Stimulated activated CD8-positive, alpha-beta memory T cell treated with anti-CD3 and anti-CD28 coated beads, Interleukin-15, amount 100 ng/mL, for 24 hours (primary cell): ENCODE data around the gene ZNF865.

Source experiments
- DNase-seq: peaks from one replicate; pipeline ENCODE4 v3.0.0-alpha.2; 2020; ENCODE audit warnings: low read depth

Gene ZNF865

DNA sequence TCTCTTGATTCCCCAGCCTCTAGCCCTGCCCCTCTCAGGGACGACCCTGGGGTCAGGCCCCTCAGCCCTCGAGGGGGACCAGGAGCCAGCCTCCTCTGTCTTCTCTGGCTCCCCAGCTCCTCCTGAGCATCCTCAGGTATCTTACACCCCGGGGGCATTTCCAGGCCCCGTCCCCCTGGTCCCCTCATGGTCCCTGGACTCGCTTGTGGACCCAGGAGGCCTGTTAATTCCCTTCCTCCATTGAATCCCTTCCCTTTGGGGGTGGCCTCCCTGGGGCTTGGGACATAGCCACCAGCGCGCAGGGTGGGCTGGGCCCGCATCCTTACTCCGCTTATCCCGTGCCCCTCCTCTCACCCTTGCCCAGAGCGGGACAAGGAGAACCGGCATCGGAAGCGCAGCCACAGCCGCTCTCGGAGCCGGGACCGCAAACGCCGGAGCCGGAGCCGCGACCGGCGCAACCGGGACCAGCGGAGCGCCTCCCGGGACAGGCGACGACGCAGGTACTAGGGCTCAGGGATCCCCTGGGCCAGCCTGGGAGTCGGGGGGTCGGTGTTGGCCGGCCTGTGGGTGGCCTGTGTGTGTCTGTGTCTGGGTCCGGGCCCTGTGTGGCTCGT lies 53.5 kb downstream of the ZNF865 start:
- no peak for DNase-seq

DNA sequence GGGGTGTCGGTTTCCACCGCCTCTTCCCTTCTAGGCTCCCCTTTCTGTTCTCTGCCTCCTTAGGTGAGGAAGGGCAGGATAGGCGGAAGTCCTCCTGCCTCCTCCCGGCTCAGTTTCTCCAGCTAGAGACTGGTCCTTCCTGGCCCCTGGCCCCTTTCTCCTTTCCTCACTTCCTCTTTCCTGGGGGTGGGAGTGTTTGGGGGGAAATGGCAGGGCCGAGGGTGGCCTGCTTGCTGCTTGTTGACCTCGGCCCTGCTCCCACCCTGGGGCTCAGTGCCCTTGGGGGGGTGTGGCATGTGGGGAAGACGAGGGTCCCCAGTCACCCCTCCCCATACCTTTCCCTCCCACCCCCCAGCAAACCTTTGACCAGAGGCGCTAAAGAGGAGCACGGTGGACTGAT lies 54.4 kb downstream of the ZNF865 start:
- DNase-seq, result no peak

DNA sequence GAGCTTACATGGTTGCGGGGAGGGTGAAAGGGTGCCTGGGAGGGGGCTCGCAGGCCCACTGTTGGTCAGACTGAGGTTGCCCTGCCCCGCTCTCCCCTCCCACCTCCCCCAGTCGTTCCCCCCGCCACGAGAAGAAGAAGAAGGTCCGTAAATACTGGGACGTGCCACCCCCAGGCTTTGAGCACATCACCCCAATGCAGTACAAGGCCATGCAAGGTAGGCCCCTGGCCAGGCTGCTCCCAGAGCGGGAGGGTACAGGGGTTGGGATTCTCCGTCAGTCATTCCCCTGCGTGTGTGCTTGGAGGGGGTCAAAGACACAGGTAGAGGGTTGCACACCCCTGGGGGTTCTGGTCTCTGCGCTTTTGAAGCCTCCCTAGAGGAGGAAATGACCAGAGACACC lies 55.0 kb downstream of the ZNF865 start:
- no peak for DNase-seq

DNA sequence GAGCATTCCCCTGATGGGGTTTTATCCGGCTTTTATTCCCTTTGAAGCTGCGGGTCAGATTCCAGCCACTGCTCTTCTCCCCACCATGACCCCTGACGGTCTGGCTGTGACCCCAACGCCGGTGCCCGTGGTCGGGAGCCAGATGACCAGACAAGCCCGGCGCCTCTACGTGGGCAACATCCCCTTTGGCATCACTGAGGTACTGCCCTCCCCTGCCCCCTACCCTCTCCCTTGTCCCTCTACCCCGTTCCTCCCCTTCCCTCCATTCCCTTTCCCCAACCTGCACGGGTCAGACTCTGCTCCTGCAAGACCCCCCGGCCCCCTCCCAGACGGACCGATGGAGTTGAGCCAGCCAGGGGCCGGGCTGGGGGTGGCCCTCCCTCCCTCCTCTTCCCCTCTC lies 55.5 kb downstream of the ZNF865 start:
- DNase-seq, result no peak

DNA sequence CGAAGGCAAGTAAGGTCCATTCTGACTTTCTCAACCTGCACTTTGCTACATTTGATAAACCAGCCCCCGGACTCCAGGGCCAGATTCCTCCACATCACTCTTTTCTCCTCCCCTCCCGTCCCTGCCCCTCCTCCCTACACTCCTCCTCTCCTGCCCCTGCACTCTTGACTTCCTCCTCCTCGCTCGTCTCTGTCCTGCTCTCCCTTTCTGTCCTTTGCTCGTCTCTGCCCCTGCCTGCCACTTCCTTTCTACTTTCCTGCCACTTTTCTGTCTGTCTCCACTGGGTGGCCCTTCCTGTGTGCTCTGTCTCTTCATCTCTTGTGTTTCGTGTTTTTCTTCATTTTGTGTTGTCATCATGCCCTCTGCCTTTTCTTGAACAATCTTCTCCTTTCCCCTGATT lies 56.4 kb downstream of the ZNF865 start:
- no peak for DNase-seq

DNA sequence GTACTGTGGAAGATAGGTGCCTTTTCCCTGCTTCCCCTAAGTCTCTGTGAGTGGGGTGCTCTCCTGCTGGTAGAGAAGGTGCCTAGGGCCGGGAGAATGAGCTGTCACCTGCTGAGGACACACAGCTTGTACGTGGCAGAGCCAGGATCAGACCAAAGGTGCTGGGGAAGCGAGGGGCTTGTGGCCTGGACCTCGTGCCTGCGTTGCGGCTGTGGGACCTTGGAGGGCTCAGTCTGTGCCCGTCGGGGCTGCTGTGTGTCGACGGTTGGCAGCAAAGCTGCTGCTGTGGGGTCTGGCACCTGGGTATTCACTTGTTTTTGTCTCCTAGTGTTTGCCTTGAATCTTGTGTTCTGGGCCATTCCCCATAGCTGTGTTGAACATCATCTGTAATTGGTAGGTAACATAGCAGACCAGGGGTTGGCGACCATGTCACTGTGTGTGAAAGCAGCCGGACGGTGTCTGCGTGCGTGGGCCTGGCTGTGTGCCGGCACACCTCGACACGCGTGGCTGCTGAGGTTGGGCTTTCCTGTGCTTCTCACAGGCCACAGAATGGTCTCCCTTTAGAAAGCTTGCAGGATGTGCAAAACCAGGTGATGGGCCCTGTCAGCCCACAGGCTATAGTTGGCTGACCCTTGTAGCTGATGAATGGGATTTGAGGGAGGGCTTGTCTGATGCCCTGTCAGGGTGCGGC lies 58.5 kb downstream of the ZNF865 start:
- DNase-seq, result no peak

DNA sequence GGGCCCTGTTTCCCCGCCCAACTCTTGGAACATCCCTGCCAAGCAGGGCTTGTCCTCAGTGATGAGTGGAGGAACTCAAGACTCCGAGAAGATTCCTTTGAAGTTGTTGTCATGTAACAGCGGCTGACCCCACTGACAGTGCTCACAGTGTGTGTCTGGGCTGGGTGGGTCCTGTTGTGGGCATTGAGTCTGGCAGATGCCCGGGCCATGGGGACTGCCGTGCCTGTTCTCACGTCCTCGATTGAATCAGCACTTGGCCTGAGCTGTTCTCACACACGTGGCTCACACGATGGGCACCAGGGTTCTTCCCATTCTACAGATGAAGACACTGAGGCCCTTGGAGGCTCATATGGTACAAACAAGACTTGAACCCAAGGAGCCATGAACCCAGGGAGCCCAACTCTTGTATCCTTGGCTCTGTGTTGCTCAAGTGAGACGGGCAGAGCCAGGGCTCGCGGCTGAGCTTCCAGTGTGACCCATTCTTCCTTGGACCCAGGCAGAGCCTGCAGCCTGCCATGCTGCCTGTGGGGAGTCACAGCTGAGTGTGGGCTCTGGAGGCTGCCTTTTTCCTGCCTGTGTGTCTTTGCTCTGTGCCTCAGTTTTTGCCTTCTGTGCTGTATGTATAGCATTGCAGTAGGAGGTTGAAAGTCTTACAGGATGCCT lies 61.0 kb downstream of the ZNF865 start:
- no peak for DNase-seq
